Measurements from ENCODE around the gene DPH3.

DNA sequence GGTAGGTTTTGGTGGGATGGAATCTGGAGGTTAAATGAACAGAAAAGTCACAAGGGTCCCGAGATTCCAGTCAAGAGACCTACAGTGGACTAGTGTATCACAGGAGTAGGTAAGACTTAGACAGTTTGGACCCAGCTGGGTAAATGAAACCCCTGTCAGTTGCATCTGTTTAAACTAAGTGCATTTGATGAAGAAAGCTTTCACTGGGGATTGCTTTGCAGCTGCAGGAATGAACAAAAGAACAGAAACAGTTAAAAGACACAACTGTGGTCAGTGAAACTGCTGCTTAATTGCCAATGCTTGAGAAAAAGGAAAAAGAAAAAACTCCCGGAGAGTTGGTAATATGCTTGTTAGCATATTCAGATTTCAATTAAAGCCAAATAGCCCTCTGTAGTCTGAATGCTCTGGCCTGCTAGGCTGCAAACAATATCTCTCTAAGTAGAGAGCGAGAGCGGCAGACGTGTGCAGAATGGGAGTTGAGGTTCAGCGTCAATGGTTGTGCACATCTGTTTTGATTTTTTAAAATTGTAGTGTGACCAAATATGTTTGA is 37.4 kb upstream of the DPH3 start:
- TF ChIP-seq POLR2A (IDR thresholded peaks at IDR 0.05; ENCODE audit: low read depth, low read length) (no peak), POLR2AphosphoS5 (IDR thresholded peaks at IDR 0.05; ENCODE audit: low read depth, low read length) (no peak; the same call in 1 of the 2 replicates), TAF1 (IDR thresholded peaks at IDR 0.05; ENCODE audit: low read depth, low read length) (no peak), SPI1 (IDR thresholded peaks at IDR 0.05; ENCODE audit: low read depth, low read length) (no peak)

All from GM12891 (cell line).